ENCODE results near the gene ENTPD8.

Gene ENTPD8

GRCh38 chr9:137428841-137429545 lies 12.2 kb downstream of the ENTPD8 start:
- TF ChIP-seq, protein P1, sequence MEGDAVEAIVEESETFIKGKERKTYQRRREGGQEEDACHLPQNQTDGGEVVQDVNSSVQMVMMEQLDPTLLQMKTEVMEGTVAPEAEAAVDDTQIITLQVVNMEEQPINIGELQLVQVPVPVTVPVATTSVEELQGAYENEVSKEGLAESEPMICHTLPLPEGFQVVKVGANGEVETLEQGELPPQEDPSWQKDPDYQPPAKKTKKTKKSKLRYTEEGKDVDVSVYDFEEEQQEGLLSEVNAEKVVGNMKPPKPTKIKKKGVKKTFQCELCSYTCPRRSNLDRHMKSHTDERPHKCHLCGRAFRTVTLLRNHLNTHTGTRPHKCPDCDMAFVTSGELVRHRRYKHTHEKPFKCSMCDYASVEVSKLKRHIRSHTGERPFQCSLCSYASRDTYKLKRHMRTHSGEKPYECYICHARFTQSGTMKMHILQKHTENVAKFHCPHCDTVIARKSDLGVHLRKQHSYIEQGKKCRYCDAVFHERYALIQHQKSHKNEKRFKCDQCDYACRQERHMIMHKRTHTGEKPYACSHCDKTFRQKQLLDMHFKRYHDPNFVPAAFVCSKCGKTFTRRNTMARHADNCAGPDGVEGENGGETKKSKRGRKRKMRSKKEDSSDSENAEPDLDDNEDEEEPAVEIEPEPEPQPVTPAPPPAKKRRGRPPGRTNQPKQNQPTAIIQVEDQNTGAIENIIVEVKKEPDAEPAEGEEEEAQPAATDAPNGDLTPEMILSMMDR (IDR thresholded peaks at IDR 0.05) = no peak

GRCh38 chr9:137428311-137428630 lies 12.9 kb downstream of the ENTPD8 start:
- TF ChIP-seq, protein P1 (IDR thresholded peaks at IDR 0.05) = no peak

GRCh38 chr9:137427454-137428310 lies 13.5 kb downstream of the ENTPD8 start:
- TF ChIP-seq, protein P1 (IDR thresholded peaks at IDR 0.05) = no peak

DNA sequence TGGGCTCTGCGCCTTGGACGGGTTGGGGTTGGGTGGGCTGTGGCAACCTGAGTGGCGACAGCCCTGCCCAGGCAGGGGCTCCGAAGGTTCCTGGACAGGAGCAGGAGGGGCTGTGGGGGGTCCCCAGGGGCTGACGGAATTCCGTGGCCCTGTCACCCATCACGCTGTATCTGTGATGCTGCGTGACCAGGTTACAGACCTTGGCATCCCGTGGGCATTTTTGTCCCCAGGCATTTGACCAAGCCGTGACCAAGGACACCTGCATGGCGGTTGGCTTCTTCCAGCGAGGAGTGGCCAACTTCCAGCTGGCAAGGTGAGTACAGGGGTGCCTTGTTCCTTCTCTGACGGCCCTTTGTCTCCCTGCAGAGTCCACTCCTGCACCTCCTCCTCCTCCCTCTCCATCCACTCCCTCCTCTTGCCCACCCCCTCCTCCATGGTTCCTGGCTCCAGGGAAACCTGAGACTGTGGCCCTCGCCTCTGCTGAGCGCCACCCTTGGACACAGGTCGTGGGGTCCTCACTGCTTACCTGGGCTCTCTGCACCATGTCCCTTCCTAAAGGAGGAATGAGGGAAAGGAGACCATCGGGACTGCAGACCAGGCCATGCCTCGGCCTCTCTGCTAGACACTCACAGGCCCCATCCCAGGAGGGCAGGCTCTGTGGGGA lies 15.0 kb downstream of the ENTPD8 start:
- TF ChIP-seq, protein P1 (IDR thresholded peaks at IDR 0.05) = no peak

DNA sequence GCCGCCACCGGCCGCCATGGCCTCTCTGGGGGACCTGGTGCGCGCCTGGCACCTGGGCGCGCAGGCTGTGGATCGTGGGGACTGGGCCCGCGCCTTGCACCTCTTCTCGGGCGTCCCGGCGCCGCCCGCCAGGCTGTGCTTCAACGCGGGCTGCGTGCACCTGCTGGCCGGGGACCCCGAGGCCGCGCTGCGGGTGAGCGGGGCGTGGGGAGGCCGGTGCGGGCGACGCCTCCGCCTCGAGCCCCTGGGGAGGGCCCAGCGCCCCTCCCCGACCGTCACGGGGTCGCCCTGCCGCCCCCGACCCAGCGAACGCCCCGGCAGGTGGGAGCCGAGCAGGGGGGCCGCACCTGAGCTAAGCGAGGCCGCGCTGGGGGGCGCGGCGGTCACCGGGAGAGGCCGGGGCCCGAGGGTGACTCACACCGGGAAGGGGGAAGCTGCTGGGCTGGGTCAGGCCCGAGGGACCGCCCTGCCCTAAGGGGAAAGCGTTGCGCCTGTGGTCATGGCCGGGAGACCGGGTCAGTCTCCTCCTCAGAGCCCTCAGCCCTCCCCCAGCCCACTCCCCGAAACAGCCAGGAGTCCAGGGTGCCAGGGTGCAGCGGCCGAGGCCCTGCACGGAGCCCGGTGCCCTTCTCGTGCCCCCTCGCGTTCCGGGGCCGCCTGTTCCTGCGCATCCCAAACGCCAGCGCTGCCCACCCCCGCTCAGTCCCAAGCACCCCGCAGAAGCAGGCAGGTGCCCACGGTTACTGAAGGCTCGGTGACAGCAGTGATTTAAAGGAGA lies 17.5 kb downstream of the ENTPD8 start:
- TF ChIP-seq, protein P1 (IDR thresholded peaks at IDR 0.05) = peak; percentile 34; the same call in 1 of the 2 replicates

DNA sequence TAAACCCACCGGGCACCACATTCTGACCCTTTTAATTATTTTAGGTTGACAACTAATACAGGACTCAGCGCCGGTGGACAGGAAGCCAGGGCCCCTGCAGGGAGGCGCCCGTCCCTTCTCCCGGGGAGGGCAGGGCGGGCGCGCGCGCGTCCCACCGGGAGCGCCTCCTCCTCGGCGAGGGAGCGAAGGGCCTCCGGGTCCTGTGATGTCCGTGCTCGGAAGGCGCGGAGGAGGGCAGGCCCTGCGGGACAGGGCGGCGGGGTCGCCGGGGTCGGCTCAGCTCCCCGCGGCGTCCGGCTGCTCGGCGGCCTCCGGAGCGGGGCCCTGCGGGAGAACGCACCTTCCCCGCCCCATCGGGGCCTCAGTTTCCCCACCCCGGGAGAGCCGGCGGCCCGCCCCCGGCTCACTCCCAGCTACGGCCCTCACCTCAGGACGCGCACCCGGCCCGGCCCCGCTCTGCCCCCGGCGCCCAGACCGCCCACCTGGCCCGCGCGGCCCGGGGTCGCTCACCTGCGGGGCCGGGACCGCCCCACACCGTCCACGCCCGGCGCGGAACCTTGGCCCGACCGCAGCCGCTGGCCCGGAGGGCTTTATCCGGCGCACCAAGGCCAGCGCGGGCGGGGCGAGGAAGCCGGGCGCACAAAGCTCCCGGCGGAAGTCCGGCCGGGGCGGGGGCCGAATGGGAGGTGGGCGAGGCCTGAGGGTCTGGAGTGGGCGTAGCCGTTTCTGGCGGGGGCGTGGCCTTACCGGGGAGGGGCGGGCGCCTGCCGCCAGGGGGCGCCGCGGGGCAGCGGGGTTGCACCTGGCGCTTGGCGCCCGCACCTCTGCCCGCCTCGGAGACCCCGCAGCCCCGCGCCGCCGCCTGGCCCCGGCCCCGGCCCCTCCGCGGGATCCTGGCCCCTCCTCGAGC lies 18.3 kb downstream of the ENTPD8 start, which contains the start of the genes EXD3 and NOXA1:
Gene EXD3, minus strand, starts transcription at position 559 of the 910 bp plus-strand sequence. CDS start 27,805 bp downstream, outside the sequence.
Gene NOXA1, plus strand, starts transcription at position 790 of the 910 bp plus-strand sequence. CDS start 137 bp downstream, outside the sequence.
- TF ChIP-seq, protein P1 (IDR thresholded peaks at IDR 0.05) = peak; percentile 79
